ENCODE results near the gene QSOX1.
A peak's percentile ranks its signal among the peaks of the same experiment; 100 is the strongest.

Gene QSOX1

GRCh38 chr1:180213401-180214170 is 58.9 kb downstream of the QSOX1 start:
- peak; percentile 31 for DNase-seq (ENCODE audit: low spot score)

- no peak for DNase-seq (ENCODE audit: low spot score)
Observed at GRCh38 chr1:180215856-180216625, 61.4 kb downstream of the QSOX1 start.

DNA sequence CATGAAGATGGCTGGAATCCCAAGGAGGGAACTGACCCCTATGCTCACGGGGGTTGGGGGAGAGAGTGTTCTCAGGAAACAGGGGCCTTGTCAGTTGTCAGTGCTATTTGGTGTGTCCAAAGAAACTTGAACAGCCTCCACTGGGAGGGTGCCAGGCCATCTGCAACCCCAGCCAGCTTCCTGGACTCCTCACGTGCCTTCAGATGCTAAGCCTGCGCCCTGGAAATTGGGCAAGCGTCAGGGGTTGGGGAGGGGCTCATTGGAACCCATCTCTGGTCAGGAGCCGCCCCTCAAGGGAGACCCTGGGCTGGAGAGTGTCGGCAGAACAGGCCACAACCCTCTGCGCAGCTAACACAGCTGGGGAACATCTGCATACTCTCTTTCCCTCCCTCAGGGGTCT is 62.3 kb downstream of the QSOX1 start:
- DNase-seq (ENCODE audit: low spot score): no peak

DNA sequence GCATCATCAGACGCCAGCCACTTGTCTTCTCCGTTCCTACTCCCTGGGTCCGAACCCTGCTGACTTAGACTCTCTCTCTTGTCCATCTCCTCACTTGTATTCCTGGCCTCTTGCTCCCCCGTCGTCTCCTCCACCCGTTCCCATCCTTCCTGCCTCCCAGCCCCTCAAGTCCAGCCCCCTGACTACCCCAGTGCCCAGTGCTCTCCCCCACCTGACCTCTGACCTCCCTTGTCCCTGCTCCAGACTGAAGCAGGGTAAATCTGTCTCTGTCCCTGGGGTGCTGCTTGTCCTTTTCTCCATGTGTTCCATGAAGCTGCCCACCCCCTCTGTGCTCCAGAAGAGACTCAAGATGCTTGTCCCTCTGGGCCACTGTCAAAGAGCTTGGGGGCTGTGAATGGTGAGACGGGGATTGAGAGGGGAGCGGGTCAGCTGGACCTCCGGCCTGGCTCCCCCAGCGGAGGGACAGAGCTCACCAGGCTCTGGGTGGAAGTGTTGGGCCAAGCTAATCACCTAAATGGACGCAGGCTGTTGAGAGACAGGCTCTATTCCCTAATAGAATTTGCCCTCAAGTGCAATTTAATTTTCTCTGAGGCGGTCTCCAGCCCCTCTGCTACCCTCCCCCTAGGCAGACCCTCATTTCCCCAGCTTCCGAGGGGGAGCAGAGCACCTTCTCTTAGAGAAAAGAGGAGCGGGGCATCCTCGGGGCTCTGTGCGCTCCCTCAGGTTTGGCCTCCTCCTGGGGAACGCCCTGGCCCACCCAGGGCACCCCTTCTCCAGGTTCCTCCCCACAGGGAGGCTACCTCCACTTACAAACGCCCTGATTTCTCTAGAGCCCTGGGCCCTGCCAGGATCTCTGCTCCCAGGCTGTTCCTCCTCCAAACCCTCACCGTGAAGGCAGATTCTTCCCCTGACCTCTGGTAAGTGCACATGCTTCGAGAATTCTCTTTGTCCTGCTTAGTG is 64.4 kb downstream of the QSOX1 start:
- DNase-seq (ENCODE audit: low spot score): no peak

DNA sequence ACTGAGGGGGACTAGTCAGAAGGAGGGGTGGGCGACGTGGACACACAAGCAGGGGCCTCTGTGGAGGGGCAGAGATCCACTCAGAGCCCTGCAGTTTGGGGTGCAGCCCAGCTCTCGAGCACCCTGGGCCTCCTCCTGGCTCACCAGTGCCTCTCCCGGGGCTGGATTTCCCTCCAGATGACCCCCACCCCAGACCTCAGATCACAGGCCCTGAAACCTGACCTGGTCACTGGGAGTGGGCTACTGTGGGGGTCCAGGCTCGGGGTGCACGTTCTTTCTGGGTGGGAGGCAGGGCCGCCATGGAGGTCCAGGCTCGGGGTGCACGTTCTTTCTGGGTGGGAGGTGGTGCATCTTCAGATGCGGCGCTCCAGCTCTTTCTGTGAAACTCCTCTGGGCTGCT is 65.1 kb downstream of the QSOX1 start:
- DNase-seq (ENCODE audit: low spot score): no peak

GRCh38 chr1:180221462-180221861 is 66.8 kb downstream of the QSOX1 start:
- no peak for DNase-seq (ENCODE audit: low spot score)

GRCh38 chr1:180224902-180225301 is 70.2 kb downstream of the QSOX1 start:
- no peak for DNase-seq (ENCODE audit: low spot score)

DNA sequence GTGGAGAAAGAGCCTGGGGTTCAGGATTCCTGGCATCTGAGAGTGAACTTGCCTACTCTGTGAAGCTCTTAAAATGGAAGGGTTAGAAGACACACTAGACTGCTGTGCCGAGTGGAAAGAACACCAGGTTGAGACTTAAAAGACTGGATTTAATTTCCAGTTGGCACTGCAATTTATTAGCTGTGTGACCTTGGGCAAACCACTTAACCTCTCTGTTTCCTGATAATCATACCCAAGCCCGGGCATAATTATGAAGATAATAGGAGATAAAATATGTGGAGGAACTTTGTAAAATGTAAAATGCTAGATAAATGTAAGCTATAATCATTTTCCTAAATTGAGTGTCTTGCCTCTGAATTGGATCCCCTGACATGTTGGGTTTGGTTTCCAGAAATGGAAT is 70.7 kb downstream of the QSOX1 start:
- DNase-seq (ENCODE audit: low spot score): no peak

DNA sequence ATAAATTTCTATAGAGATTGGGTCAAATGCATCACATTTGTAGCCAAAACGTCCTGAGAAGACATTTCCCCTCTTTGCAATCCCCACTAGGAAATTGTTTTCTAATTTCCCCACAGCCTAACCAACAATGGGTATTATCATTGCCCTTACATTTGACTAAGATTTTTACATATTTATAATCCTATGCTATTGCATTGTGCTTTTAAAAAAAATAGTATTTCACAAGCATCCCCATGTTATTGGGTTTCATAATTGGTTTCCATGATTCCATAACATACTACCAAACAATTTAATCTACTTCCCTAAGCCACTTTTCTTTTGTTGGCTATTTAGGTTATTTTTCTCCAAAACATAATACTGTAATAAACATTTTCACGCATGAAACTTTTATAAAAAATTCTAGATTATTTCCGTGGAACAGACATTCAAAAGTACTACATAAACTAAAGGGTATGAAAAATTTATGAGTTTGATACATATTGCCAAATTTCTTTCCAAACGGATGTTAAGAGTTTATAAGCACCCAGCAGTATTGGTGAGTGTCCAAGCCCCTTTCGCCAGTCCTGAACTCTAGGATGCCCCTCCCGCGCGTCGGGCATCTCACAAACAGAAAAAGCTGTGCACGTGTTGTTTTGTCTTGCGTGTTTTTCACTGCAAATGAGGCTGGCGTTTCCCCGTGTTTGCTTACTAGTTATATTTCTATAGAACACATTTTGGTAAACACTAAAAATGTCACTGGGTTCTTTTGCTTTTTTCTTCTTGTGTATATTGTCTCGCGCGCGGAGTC is 73.4 kb downstream of the QSOX1 start:
- no peak for DNase-seq (ENCODE audit: low spot score)

- no peak for DNase-seq (ENCODE audit: low spot score)
Observed at GRCh38 chr1:180228648-180229482, 74.2 kb downstream of the QSOX1 start.

DNA sequence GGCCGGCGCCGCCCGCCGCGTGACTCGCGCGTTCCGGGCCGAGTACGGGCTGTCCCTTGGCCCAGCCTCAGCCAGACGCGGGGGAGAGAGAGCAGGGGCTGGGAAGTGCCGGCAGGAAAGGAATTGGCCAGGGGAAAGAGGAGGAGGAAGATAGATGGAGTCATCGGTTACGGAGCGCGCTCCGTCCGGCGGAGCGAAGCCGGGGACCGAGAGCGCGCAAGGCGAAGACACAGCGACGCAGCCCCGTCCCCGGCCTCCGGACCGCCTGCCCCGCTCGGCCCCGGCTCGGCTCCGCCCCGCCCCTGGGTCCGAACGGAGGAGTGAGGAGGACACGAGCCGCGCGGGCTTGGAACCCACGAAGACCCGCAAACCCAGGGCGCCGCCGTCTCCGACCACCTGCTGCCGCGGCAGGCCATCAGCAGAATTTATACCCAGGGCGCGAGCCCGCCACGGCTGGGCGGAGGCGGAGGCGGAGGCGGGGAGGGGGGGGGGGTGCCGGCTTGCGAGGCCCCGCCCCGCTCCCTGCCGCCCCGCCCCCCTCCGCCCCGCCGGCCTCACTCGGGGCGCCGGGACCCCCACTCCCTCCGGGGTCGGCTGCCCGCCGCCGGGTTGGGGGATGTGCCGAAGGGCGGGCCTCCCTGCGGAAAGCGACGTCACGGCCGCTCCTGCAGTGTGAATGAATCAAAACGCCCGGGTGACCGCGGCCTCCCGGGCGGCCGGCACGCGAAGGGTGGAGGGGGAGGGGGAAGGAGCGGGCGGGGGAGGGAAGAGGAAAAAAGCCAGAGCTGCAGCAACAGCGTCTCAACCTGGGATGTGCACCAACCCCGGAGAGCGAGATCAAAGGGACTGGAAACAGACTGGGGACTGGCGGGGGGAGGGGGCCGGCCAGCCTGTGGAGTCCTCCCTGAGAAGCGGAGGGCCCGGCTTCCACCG is 75.1 kb downstream of the QSOX1 start, which contains the start of gene LHX4:
LHX4 (plus strand) TSS at position 782 of the 933 bp plus-strand sequence. CDS start 266 bp downstream, outside the sequence.
- DNase-seq (ENCODE audit: low spot score): no peak

DNA sequence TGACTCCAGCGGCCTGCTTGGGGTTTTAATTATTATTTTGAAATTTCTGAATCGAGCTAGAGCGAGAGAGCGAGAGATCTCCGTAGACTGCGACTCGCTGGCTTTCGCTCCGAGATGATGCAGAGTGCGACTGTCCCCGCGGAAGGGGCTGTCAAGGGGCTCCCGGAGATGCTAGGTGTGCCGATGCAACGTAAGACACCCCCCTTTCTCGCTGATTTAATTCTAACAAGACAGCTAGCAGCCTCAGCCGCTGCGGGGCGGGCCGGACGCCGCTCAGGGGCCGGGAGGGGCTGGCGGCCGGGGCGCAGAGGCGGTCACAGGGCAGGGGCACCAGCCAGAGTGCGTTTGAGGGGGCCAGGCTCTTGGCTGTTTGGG is 75.7 kb downstream of the QSOX1 start:
- no peak for DNase-seq (ENCODE audit: low spot score)

GRCh38 chr1:180230791-180231505 is 76.3 kb downstream of the QSOX1 start:
- no peak for DNase-seq (ENCODE audit: low spot score)

GRCh38 chr1:180231506-180231921 is 76.8 kb downstream of the QSOX1 start:
- no peak for DNase-seq (ENCODE audit: low spot score)

GRCh38 chr1:180231936-180232335 is 77.3 kb downstream of the QSOX1 start:
- DNase-seq (ENCODE audit: low spot score): no peak

DNA sequence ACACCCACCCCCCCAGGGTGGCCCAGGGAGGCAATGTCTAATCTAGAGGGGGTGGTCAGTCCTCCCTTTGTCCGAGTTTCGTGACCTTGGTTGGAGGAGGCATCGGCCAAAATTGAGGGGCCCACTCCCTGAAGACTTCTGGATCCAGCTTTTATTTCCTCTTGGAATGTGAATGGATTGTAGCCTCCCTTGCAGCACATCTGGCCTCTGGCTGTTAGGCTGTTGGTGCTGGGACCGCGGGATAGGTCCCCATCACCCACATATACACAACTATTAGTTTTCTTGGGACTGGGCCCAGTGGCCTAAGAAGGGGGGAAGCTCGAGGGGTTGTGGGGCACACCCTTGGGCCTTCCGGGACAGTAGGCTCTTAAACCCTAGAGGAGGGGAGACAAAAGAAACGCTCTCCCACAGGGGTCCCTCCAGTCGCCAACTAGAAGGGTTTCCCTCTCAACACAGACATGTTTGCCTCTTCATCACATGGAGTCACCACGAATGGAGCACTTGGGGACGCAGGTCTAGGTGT is 77.9 kb downstream of the QSOX1 start:
- DNase-seq (ENCODE audit: low spot score): no peak

DNA sequence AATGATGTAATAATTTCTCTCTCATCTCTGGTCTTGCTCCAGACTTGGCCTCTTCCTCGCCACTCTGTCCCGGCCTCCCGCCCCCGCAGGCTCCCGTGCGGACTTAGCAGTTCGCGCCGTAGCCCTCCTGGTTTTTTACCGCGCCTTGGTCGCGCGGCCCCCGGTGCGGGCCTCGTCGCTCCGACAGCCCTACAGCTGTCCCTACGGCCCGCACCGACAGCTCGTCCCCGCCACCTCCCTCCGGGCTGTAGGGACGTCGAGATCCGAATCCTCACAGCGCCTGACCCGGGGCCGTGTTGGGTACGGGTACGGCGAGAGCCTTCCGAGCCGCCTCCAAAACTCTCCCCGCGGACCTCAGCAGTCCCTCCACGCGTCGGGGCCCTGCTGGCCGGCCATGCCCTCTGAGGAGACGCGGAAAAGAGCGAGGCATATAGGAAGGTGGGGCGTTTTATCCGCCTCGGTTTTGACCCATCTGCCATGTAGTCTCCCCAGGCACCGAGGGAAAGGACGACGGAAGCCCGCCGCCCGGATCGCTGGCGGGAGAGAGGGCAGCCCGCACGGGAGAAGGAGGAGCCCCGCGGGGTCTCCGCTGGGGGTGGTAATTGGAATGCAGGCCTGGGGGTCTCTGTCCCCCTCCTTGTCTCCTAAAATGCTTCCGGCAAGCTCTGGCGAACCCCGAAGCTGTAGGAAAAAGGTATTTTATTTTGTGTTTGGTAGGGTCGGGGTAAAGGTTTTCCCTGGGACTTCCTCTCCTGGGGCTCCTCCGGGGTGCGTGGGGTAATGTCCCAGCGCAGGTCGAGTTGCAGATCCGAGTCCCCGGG is 78.7 kb downstream of the QSOX1 start:
- DNase-seq (ENCODE audit: low spot score): no peak
